ENCODE data around the gene PARVG.

Gene PARVG

GRCh38 chr22:44209343-44209742 is 28.6 kb downstream of the PARVG start:
- Histone ChIP-seq H3K4me3 (ENCODE audit: low read depth, low read length) (no peak overlapping the region), H3K36me3 (ENCODE audit: control insufficient read depth in 2 of 2, insufficient read depth in 1 of 2, low read length in 2 of 2) (no peaks in the 10 kb centered on the region), H3K4me1 (ENCODE audit: control insufficient read depth, insufficient read depth, low read length) (no peaks in the 10 kb centered on the region), H3K9me3 (ENCODE audit: control insufficient read depth, insufficient read depth, low read depth, low read length) (no peaks in the 10 kb centered on the region), H3K27ac (ENCODE audit: extremely low read depth, low read depth, low read length) (no peak overlapping the region)
- ChIA-PET POLR2A (no interaction called here), CTCF (no interaction called here)
- no peak for TF ChIP-seq ZNF404 (tag by site-specific recombination; IDR thresholded peaks at IDR 0.05)
- no peak for TF ChIP-seq ZNF146 (tag by site-specific recombination; IDR thresholded peaks at IDR 0.05)
- TF ChIP-seq HIC1 (tag by site-specific recombination; IDR thresholded peaks at IDR 0.05): no peak
- peak; percentile 70 for TF ChIP-seq SETDB1 (IDR thresholded peaks at IDR 0.05; ENCODE audit: insufficient read length, low read length)

DNA sequence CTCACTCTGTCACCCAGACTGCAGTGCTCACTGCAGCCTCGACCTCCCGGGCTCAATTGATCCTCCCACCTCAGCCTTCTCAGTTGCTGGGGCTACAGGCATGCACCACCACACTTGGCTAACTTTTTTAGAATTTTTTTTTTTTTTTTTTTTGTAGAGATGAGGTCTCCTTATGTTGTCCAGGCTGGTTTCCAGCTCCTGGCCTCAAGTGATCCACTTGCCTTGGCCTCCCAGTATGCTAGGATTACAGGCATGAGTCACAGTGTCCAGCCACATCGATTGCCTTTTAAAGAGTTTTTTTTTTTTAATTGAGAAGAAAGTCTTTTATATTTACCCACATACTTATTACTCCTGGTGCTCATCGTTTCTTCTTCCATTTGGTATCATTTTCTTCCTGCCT is 30.0 kb downstream of the PARVG start:
- no peak overlapping the region for H3K27ac ChIP-seq (ENCODE audit: extremely low read depth, low read depth, low read length)
- CTCF ChIA-PET: no interaction called here
- no peaks in the 10 kb centered on the region for H3K4me1 ChIP-seq (ENCODE audit: control insufficient read depth, insufficient read depth, low read length)
- TF ChIP-seq SP3 (tag by site-specific recombination; IDR thresholded peaks at IDR 0.05) (no peak), ZNF239 (tag by site-specific recombination; IDR thresholded peaks at IDR 0.05) (no peak), ZNF776 (tag by site-specific recombination; IDR thresholded peaks at IDR 0.05; ENCODE audit: borderline replicate concordance) (no peak), ZNF629 (tag by site-specific recombination; IDR thresholded peaks at IDR 0.05) (no peak), BCL11B (tag by site-specific recombination; IDR thresholded peaks at IDR 0.05; ENCODE audit: low read depth) (no peak), ZNF16 (tag by site-specific recombination; IDR thresholded peaks at IDR 0.05; ENCODE audit: low read depth) (no peak), ZBTB17 (tag by site-specific recombination; IDR thresholded peaks at IDR 0.05) (no peak), ZNF202 (tag by site-specific recombination; IDR thresholded peaks at IDR 0.05; ENCODE audit: borderline replicate concordance) (no peak), ZNF791 (tag by site-specific recombination; IDR thresholded peaks at IDR 0.05) (no peak)
- TF ChIP-seq, protein P1, sequence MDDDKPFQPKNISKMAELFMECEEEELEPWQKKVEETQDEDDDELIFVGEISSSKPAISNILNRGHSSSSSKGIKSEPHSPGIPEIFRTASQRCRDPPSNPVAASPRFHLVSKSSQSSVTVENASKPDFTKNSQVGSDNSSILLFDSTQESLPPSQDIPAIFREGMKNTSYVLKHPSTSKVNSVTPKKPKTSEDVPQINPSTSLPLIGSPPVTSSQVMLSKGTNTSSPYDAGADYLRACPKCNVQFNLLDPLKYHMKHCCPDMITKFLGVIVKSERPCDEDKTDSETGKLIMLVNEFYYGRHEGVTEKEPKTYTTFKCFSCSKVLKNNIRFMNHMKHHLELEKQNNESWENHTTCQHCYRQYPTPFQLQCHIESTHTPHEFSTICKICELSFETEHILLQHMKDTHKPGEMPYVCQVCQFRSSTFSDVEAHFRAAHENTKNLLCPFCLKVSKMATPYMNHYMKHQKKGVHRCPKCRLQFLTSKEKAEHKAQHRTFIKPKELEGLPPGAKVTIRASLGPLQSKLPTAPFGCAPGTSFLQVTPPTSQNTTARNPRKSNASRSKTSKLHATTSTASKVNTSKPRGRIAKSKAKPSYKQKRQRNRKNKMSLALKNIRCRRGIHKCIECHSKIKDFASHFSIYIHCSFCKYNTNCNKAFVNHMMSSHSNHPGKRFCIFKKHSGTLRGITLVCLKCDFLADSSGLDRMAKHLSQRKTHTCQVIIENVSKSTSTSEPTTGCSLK (tag by site-specific recombination; IDR thresholded peaks at IDR 0.05): no peak
- no peaks in the 10 kb centered on the region for H3K9me3 ChIP-seq (ENCODE audit: control insufficient read depth, insufficient read depth, low read depth, low read length)
- POLR2A ChIA-PET: interaction anchor here (0.6 kb wide), 1 partner anchor 193 kb away, joined by 4 read pairs; no protein-coding TSS in a partner anchor
- no peak overlapping the region for H3K4me3 ChIP-seq (ENCODE audit: low read depth, low read length)
- no peaks in the 10 kb centered on the region for H3K36me3 ChIP-seq (ENCODE audit: control insufficient read depth in 2 of 2, insufficient read depth in 1 of 2, low read length in 2 of 2)

GRCh38 chr22:44211256-44211945 is 30.7 kb downstream of the PARVG start:
- Histone ChIP-seq H3K4me1 (ENCODE audit: control insufficient read depth, insufficient read depth, low read length) (no peaks in the 10 kb centered on the region), H3K9me3 (ENCODE audit: control insufficient read depth, insufficient read depth, low read depth, low read length) (no peaks in the 10 kb centered on the region), H3K4me3 (ENCODE audit: low read depth, low read length) (no peak overlapping the region), H3K27ac (ENCODE audit: extremely low read depth, low read depth, low read length) (no peak overlapping the region), H3K36me3 (ENCODE audit: control insufficient read depth in 2 of 2, insufficient read depth in 1 of 2, low read length in 2 of 2) (no peaks in the 10 kb centered on the region)
- CTCF ChIA-PET: no interaction called here
- POLR2A ChIA-PET: interaction anchor here (0.6 kb wide), 1 partner anchor 194 kb away, joined by 4 read pairs; no protein-coding TSS in a partner anchor
- TF ChIP-seq ZFP37 (tag by site-specific recombination; IDR thresholded peaks at IDR 0.05) (no peak), ZNF2 (tag by site-specific recombination; IDR thresholded peaks at IDR 0.05) (no peak), TSHZ1 (tag by site-specific recombination; IDR thresholded peaks at IDR 0.05; ENCODE audit: borderline replicate concordance) (no peak), ZNF660 (tag by site-specific recombination; IDR thresholded peaks at IDR 0.05) (no peak), REPIN1 (tag by site-specific recombination; IDR thresholded peaks at IDR 0.05; ENCODE audit: low read depth) (no peak), REST (tag by site-specific recombination; IDR thresholded peaks at IDR 0.05) (no peak), ZNF785 (tag by site-specific recombination; IDR thresholded peaks at IDR 0.05) (no peak)
